HG02798 (cell line): ENCODE results near the gene SH3D19.
"Not testable (repeated sequence)": the region's sequence is repeated elsewhere in the genome, so short reads cannot be mapped to it uniquely, and the experiment has no call there.

Source experiments
- ATAC-seq: cut with Tn5 transposase; IDR thresholded peaks from one replicate; pipeline ENCODE4 v1.9.1; 2021; ENCODE audit warnings: mild to moderate bottlenecking; ENCODE audit not compliant: unreplicated experiment, poor library complexity

SH3D19 gene

GRCh38 chr4:151238477-151238876, 86.9 kb downstream of the SH3D19 start:
- no peak for ATAC-seq

GRCh38 chr4:151236036-151236435, 89.4 kb downstream of the SH3D19 start:
- no peak for ATAC-seq

GRCh38 chr4:151235373-151235772, 90.0 kb downstream of the SH3D19 start:
- not testable (repeated sequence) for ATAC-seq

- ATAC-seq = no peak
Measured at GRCh38 chr4:151233600-151233999, 91.8 kb downstream of the SH3D19 start.

GRCh38 chr4:151231915-151232595, 93.3 kb downstream of the SH3D19 start:
- no peak for ATAC-seq

- no peak for ATAC-seq
Measured at GRCh38 chr4:151228189-151229119, 97.0 kb downstream of the SH3D19 start.

DNA sequence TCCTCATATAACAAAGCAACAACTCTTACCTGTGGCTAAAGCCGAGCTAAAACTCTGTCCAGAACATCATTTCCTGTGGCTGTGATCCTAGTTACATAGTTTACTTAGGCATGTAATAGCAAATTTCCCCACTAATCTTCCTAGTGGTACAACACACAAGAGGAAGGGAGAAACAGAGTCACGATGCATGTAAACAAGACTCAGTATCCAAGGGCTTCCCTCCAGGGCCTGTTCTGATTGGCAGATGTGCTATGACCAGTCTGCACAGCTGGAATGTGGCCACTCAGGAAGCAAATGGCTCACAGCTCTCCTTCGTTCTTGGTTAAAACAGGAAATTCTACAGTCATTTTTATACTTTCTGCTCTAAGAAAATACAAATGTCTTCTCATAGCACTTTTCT, 97.7 kb downstream of the SH3D19 start:
- ATAC-seq = no peak

DNA sequence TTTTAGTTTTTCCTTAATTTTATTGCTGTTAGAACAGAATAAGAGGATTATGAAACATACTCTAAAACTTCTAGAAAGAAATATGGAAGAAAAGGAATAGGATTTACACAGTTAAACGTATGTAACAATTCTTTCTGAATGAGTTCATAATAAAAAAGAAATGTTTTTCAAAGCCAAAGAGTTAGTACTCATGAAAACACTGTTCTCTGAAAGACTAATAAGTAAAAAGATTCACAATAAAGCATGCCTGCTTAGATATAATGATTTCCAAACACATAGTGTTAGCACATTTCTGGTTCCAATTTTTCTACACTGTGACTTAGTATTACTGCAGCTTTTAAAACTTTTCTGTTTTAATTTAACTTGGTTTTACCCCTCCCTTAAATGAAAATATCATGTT, 98.2 kb downstream of the SH3D19 start:
- no peak for ATAC-seq

- ATAC-seq = no peak
Measured at GRCh38 chr4:151226004-151226932, 99.1 kb downstream of the SH3D19 start.

GRCh38 chr4:151223465-151223864, 101.9 kb downstream of the SH3D19 start:
- ATAC-seq = no peak

DNA sequence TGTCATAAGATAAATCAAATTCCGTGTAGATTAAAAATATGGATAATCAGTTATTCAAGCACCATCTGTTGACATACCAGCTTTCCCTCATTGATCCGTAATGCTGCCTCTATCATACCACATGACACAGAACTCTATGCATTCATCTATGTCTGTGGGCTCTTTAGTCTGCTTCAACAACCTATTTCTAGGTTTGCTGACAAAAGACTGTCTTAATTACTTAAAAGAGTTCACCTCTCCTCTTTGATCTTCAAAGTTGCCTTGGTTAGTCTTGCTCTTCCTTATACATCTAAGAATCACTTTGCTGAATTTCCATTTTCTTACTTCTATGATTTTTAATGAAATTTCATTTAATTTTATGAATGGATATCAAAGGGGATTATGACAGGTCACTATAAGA, 105.5 kb downstream of the SH3D19 start:
- no peak for ATAC-seq

DNA sequence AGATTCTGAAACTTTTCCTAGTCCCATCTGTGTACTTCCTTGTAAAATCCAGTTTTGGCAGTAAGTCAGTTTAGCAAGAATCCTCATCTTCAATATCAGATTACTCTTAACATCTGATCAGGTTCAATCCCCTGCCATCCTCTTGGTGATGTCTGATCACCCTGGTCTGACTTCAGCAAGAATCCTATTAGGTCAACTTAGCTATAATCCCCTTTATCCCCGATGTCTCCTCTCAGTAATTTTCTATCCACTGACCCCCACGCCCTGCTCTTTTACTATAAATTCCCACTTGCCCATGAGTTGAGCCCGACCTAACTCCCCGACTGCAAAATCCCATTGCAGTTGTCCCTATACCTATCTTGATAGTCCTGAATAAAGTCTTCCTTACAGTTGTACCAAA, 106.3 kb downstream of the SH3D19 start:
- ATAC-seq = no peak

DNA sequence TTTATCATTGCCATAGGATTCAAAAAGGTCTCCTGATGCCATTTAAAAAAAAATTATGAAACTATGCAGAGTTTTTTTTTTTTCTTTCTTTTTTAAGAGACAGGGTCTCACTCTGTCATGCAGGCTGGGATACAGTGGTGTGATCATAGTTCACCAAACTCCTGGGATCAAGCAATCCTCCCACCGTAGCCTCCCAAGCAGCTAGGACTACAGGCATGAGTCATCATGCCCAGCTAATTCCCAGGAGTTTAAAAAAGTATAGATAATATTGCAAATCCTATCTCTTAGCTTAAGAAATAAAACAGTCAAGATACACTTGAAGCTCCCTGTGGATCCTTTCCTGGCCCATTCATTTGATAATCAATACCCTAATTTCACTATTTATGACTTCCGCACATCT, 107.1 kb downstream of the SH3D19 start:
- ATAC-seq = no peak

DNA sequence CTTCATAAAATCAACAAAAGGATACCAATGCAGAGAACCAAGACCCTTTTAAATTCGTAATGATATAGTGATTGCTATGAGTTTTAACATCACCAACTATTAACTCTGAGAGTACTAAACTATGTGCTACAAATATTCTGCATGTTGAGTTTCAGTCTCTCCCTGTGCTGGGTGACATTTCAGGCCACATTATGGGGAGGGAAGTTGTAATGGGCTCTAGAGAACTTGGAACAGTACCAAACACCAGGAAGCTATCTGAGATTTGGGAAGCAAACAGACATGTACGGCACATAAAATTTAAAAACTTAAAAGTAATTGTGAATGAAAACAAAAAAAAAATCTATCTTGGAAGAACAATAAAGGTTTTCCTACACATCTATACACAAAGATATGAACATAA, 108.1 kb downstream of the SH3D19 start:
- ATAC-seq = no peak

GRCh38 chr4:151215295-151215694, 110.1 kb downstream of the SH3D19 start:
- ATAC-seq = no peak

GRCh38 chr4:151207868-151208267, 117.5 kb downstream of the SH3D19 start:
- ATAC-seq = no peak

DNA sequence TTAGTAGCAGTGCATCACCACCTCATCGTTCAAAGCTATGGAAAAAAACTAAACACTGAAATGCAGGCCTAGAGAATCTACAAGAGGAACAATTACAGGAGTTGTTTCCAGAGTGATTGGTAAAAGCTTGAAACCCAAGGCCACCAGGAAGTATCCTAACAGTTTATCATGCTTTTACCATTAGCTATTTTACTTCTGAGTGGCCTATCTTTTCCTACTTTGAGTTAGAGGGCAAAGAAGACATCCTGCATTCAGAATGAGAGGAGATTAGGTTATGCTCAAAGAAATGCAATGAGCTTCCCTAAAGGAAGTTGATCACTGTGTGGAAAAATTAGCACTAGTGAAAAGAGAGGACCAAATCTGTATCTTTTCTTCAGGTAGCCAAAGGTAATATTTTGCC, 118.2 kb downstream of the SH3D19 start:
- ATAC-seq = no peak

DNA sequence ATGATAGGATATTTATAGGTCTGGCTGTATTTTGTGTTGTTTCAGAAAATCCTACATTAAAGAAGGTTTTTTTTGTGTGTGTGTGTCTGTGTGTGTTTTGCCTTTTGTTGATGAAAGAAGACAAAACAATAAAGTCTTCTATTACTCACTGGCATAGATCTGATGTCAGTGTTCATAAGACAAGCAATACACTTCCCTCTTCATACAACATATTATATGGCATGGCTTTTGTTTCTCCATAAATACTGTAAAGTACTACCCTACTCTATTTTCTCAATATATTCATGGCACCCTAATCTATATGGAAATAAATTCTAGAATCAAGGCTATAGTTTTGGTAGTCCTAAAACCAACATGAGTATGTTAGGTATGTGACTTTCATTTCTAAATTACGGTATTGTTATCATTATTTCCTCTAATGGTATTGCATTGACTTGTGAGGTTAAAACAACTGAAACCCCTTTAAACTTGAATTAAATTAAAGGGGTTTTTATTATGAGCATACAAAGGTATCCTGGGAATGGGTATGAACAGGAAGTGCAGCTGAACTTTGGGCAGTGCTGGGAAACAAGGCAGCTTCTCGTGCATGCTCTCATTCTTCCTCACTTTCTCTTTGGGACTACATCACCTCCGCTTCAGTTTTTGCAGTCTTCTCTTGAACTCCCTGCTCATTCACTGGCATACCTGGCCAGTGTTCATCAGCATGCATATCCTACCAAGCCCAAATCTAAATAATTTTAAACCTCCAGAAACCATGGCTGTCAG, 119.0 kb downstream of the SH3D19 start:
- no peak for ATAC-seq

- no peak for ATAC-seq
Measured at GRCh38 chr4:151205722-151206121, 119.7 kb downstream of the SH3D19 start.
